H1 (cell line): ENCODE results near the gene CUL2.

ENCODE experiments used
- EZH2 ChIP-seq: fragments of 200-600 bp; sonication (generic); IDR thresholded peaks from 2 replicates; pipeline ENCODE4 v1.7.1; 2012; ENCODE audit warnings: low read depth, mild to moderate bottlenecking, moderate library complexity, low read length, inconsistent platforms; ENCODE audit not compliant: severe bottlenecking
- POLR2AphosphoS5 ChIP-seq: IDR thresholded peaks from 2 replicates; pipeline ENCODE4 v1.6.1; 2011; ENCODE audit warnings: low read depth, low read length

- TF ChIP-seq POLR2AphosphoS5: no peak
- TF ChIP-seq EZH2: no peak
These were observed 127.3 kb downstream of the CUL2 start for GRCh38 chr10:34962866-34963265.
